Inflammatory macrophage treated with lipopolysaccharide for 4 hours (primary cell): ENCODE measurements around the gene DAP.

ENCODE experiments used
- DNase-seq: peaks from one replicate; pipeline ENCODE4 v3.0.0-alpha.2; 2020

Gene DAP

GRCh38 chr5:10708189-10708944 is 52.7 kb downstream of the DAP start:
- no peak for DNase-seq

- DNase-seq = no peak
Measured at GRCh38 chr5:10707198-10708142, 53.6 kb downstream of the DAP start.

GRCh38 chr5:10706326-10706725 is 54.7 kb downstream of the DAP start:
- DNase-seq = no peak

GRCh38 chr5:10705747-10706146 is 55.3 kb downstream of the DAP start:
- no peak for DNase-seq

- peak; percentile 77 for DNase-seq
Measured at GRCh38 chr5:10704949-10705621, 55.9 kb downstream of the DAP start.

GRCh38 chr5:10703676-10704075 is 57.4 kb downstream of the DAP start:
- no peak for DNase-seq

- DNase-seq = no peak
Measured at GRCh38 chr5:10702911-10703491, 58.0 kb downstream of the DAP start.

GRCh38 chr5:10702040-10702629 is 58.9 kb downstream of the DAP start:
- DNase-seq = no peak

- DNase-seq = peak; percentile 18
Measured at GRCh38 chr5:10701567-10702039, 59.4 kb downstream of the DAP start.

GRCh38 chr5:10700516-10700915 is 60.5 kb downstream of the DAP start:
- DNase-seq = no peak

- DNase-seq = no peak
Measured at GRCh38 chr5:10699987-10700386, 61.0 kb downstream of the DAP start.

GRCh38 chr5:10699281-10699874 is 61.7 kb downstream of the DAP start:
- no peak for DNase-seq

- DNase-seq = peak; percentile 8
Measured at GRCh38 chr5:10695759-10696543, 65.1 kb downstream of the DAP start.

GRCh38 chr5:10695055-10695649 is 65.9 kb downstream of the DAP start:
- DNase-seq = peak; percentile 59

- DNase-seq = no peak
Measured at GRCh38 chr5:10691826-10692785, 68.9 kb downstream of the DAP start.

GRCh38 chr5:10690460-10691440 is 70.3 kb downstream of the DAP start:
- no peak for DNase-seq

- DNase-seq = peak; percentile 30
Measured at GRCh38 chr5:10689391-10690081, 71.5 kb downstream of the DAP start.
